AG04449 (cell line): ENCODE measurements around the gene FAM118A.

Experiments used
- CTCF ChIA-PET: fragments of 350-600 bp; formaldehyde crosslinking; extraction: SDS; loops from one replicate; lab custom pipeline; 2021; ENCODE audit warnings: antibody characterized with exemption; lab: Yijun Ruan, JAX
- POLR2A ChIA-PET: fragments of 400-600, 350-600 bp; formaldehyde crosslinking; extraction: SDS; loops from one replicate; lab custom pipeline; 2020; ENCODE audit warnings: antibody characterized with exemption, inconsistent platforms; lab: Yijun Ruan, JAX
- DNase-seq: peaks from one replicate; pipeline ENCODE4 v3.0.0-alpha.2; 2010; ENCODE audit warnings: low read depth, low spot score
- H3K4me3 ChIP-seq: 2 replicates; pipeline ENCODE4 v1.5.1; 2011; ENCODE audit warnings: low read depth, mild to moderate bottlenecking, control low read depth, low read length
- CTCF ChIP-seq: IDR thresholded peaks from one replicate; pipeline ENCODE4 v1.5.1; 2011; ENCODE audit warnings: mild to moderate bottlenecking, moderate library complexity, low read length, control low read depth, inconsistent platforms; ENCODE audit not compliant: insufficient read depth; ENCODE audit errors: missing control alignments

FAM118A gene

GRCh38 chr22:45296628-45297297 lies 13.0 kb upstream of the FAM118A start:
- DNase-seq, result no peak
- no peak overlapping the region for H3K4me3 ChIP-seq
- CTCF ChIA-PET, result interaction anchor here (0.9 kb wide), 1 partner anchor 11 kb away, joined by 4 read pairs; no protein-coding TSS in a partner anchor
- no peak for TF ChIP-seq CTCF
- POLR2A ChIA-PET, result no interaction called here

GRCh38 chr22:45298934-45299505 lies 10.7 kb upstream of the FAM118A start:
- no peak for DNase-seq
- ChIA-PET CTCF (interaction anchor here (1.1 kb wide), 1 partner anchor 197 kb away, joined by 3 read pairs; no protein-coding TSS in a partner anchor), POLR2A (no interaction called here)
- no peak overlapping the region for H3K4me3 ChIP-seq
- TF ChIP-seq CTCF, result no peak

DNA sequence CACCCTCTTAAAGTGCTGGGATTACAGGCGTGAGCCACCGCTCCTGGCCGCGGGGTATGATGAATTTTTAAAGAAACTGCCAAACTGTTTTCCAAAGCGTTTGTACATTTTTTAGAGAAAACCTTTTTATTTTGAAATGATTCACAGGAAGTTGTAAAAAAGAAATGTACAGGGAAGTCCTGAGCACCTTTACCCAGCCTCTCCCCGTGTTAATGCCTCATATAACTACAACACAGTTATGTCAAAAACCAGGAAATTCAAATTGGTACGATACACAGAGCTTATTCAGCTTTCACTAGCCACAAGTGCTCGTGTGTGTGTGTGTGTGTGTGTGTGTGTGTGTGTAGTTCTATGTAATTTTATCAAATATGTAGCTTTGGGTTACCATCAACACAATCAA lies 7.0 kb upstream of the FAM118A start:
- DNase-seq, result no peak
- ChIA-PET POLR2A (no interaction called here), CTCF (no interaction called here)
- H3K4me3 ChIP-seq, result no peak overlapping the region
- no peak for TF ChIP-seq CTCF

DNA sequence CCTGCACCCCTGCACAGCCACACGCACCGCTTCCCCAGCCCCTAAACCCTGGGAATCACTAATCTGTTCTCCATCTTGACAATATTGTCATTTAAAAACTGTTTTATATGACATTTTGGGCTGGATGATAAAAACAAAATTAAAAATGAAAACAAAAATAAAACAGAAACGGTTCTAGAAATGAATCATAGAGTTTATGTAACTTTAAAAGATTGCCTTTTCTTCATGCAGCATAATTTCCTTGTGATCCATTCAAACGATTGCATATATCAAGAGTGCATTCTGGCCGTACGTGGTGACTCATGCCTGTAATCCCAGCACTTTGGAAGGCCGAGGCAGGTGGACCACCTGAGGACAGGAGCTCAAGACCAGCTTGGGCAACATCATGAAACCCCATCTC lies 6.6 kb upstream of the FAM118A start:
- CTCF ChIA-PET, result interaction anchor here (0.6 kb wide), 1 partner anchor 41 kb away, joined by 3 read pairs; no protein-coding TSS in a partner anchor
- DNase-seq, result no peak
- H3K4me3 ChIP-seq, result no peak overlapping the region
- POLR2A ChIA-PET, result no interaction called here
- TF ChIP-seq CTCF, result no peak

- no peak for DNase-seq
- TF ChIP-seq CTCF, result no peak
- H3K4me3 ChIP-seq, result no peak overlapping the region
- CTCF ChIA-PET, result interaction anchor here (1.3 kb wide), 1 partner anchor 32 kb away, joined by 3 read pairs; no protein-coding TSS in a partner anchor
- POLR2A ChIA-PET, result no interaction called here
Observed at GRCh38 chr22:45304971-45305370, 4.8 kb upstream of the FAM118A start.

DNA sequence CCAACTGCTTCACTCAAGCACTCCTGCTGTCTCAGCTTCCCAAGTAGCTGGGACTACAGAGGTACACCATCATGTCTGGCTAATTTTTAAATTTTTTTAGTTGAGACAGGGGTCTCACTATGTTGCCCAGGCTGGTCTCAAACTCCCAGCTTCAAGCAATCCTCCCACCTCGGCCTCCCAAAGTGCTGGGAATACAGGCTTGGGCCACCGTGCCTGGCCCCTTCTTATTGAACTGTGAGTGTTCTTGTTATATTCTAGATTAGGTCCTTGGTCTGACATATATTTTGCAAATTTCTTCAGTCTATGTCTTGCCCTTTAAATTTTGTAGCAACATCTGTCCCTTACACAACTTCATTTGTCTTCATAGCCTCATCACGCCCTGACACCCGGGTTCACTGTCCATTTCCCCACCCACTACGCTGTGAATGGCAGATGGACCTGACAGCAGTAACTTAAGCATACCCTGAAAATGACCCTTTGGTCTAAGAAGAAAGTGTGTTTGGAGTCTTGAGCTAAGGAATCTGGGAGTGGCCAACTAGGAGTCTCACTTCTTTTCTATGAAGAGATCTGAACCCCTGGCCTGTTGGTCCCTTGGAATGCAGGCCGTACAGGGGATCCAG lies 4.2 kb upstream of the FAM118A start:
- no peak for DNase-seq
- POLR2A ChIA-PET, result no interaction called here
- no peak overlapping the region for H3K4me3 ChIP-seq
- TF ChIP-seq CTCF, result no peak
- CTCF ChIA-PET, result interaction anchor here (1.3 kb wide), 1 partner anchor 31 kb away, joined by 3 read pairs; no protein-coding TSS in a partner anchor
